Measurements from ENCODE around the gene ADAMTS4.
A peak's percentile ranks its signal among the peaks of the same experiment; 100 is the strongest.

The ADAMTS4 gene

GRCh38 chr1:161195171-161195570 is 3.7 kb downstream of the ADAMTS4 start:
- no peak for DNase-seq

- no peak for DNase-seq
These were observed 5.2 kb downstream of the ADAMTS4 start for GRCh38 chr1:161193561-161194235.

GRCh38 chr1:161192476-161193465 is 6.1 kb downstream of the ADAMTS4 start:
- DNase-seq: peak; percentile 54

- no peak for DNase-seq
These were observed 6.9 kb downstream of the ADAMTS4 start for GRCh38 chr1:161191971-161192370.

- no peak for DNase-seq
These were observed 7.8 kb downstream of the ADAMTS4 start for GRCh38 chr1:161190962-161191521.

GRCh38 chr1:161189036-161189435 is 9.8 kb downstream of the ADAMTS4 start:
- no peak for DNase-seq

GRCh38 chr1:161188381-161188780 is 10.5 kb downstream of the ADAMTS4 start:
- no peak for DNase-seq

- no peak for DNase-seq
These were observed 11.5 kb downstream of the ADAMTS4 start for GRCh38 chr1:161187311-161187710.

- peak; percentile 71 for DNase-seq
These were observed 13.0 kb downstream of the ADAMTS4 start for GRCh38 chr1:161185732-161186311.

GRCh38 chr1:161185282-161185682 is 13.6 kb downstream of the ADAMTS4 start:
- DNase-seq: peak; percentile 90

- no peak for DNase-seq
These were observed 16.6 kb downstream of the ADAMTS4 start for GRCh38 chr1:161182214-161182613.

- DNase-seq: peak; percentile 22
These were observed 18.2 kb downstream of the ADAMTS4 start for GRCh38 chr1:161180639-161181038.

GRCh38 chr1:161179698-161180097 is 19.2 kb downstream of the ADAMTS4 start:
- no peak for DNase-seq

- DNase-seq: no peak
These were observed 21.0 kb downstream of the ADAMTS4 start for GRCh38 chr1:161177936-161178244.

- peak; percentile 50 for DNase-seq
These were observed 21.5 kb downstream of the ADAMTS4 start, which contains the start of gene B4GALT3 for GRCh38 chr1:161177112-161177935. Gene B4GALT3, minus strand, starts transcription at chr1:161177507. Its CDS starts 1,447 bp downstream, at chr1:161176060.

GRCh38 chr1:161176468-161177111 is 22.3 kb downstream of the ADAMTS4 start:
- no peak for DNase-seq

GRCh38 chr1:161175771-161176453 is 22.9 kb downstream of the ADAMTS4 start:
- no peak for DNase-seq

- DNase-seq: no peak
These were observed 23.9 kb downstream of the ADAMTS4 start for GRCh38 chr1:161174911-161175310.

- DNase-seq: no peak
These were observed 25.1 kb downstream of the ADAMTS4 start for GRCh38 chr1:161173711-161174110.

GRCh38 chr1:161172776-161173376 is 26.0 kb downstream of the ADAMTS4 start:
- no peak for DNase-seq

- no peak for DNase-seq
These were observed 26.5 kb downstream of the ADAMTS4 start for GRCh38 chr1:161172349-161172748.
